PFSK-1 (cell line): ENCODE measurements around the gene CCDC197.

Source experiments
- FOXP2 ChIP-seq: optimal IDR thresholded peaks from 2 replicates; pipeline ENCODE3; 2011; ENCODE audit warnings: borderline replicate concordance, control low read depth, inconsistent platforms; ENCODE audit not compliant: insufficient read depth; ENCODE audit errors: extremely low read length, extremely low read depth
- POLR2AphosphoS5 ChIP-seq: IDR thresholded peaks from 2 replicates; pipeline ENCODE4 v1.6.1; 2012; ENCODE audit warnings: low read depth, mild to moderate bottlenecking, control low read depth, low read length, moderate library complexity
- REST ChIP-seq, 2 experiments: IDR thresholded peaks; 2 replicates each; pipeline versions ENCODE4 v1.6.1 to v1.8.0; 2011 to 2012; ENCODE audit warnings: low read depth in 2 of 2, low read length in 2 of 2, control low read depth in 1 of 2, inconsistent platforms in 1 of 2, mild to moderate bottlenecking in 1 of 2, moderate library complexity in 1 of 2; ENCODE audit not compliant: insufficient read depth in 1 of 2
- SIN3A ChIP-seq: IDR thresholded peaks from 2 replicates; pipeline ENCODE4 v1.6.1; 2012; ENCODE audit warnings: mild to moderate bottlenecking, low read length, moderate library complexity, borderline replicate concordance; ENCODE audit not compliant: insufficient read depth
- TAF1 ChIP-seq: IDR thresholded peaks from 2 replicates; pipeline ENCODE4 v1.6.1; 2012; ENCODE audit warnings: low read length, control low read depth, borderline replicate concordance; ENCODE audit not compliant: insufficient read depth

CCDC197 gene

DNA sequence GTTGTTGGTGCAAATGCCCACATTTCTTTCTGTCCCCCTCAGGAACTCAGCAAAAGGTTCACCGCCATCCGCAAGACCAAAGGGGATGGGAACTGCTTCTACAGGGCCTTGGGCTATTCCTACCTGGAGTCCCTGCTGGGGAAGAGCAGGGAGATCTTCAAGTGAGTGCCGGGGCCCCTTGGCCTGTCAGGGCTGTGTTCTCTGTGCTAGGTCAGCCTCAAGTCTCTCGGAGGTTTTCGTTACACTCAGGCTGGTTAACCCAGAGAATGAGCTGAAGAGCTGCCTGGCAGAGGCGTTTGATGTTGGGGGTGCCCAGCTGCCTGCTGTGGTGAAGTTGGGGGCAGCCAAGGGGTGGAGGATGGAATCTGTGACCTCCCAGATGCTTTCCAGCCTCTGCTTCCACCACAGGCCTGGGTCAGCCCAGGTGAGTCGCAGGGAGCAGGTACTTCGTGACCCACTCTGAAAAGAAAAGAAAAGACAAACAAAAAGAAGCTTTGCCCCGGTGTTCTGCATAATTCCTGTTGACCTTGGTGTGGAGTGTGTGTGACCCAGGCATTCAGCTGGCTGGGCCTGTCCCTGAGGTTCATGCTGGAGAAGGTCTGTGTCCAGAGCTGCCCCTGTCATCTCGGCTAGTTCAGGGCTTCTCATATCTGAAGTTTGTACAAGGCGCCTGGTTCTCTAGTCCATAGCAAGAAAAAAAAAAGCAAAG lies 42.0 kb downstream of the CCDC197 start:
- TF ChIP-seq FOXP2 = no peak
- TF ChIP-seq POLR2AphosphoS5 = no peak
- TF ChIP-seq REST (IDR thresholded peaks at IDR 0.05; ENCODE audit: insufficient read depth in 1 of 2, low read depth in 2 of 2, low read length in 2 of 2) = no peak
- TF ChIP-seq TAF1 = no peak
- no peak for TF ChIP-seq SIN3A

DNA sequence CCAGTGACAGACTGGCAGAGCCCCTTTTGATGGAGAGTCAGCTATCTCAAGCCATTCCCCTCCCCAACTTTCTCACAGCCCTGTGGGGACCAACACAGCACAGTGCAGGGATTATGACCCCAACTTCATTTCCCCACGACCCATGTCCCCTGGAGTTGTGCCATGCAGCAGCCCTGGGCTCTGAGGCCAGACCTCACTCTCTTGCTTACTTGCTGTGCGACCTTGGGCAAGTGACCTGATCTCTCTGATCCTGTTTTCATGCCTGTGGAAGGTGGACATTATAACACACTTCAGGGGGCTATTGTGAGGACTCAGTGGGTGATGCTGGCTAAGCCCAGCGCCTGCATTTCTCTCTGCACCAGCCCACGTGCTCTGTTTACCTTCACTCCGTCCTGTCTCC lies 43.1 kb downstream of the CCDC197 start:
- no peak for TF ChIP-seq REST (IDR thresholded peaks at IDR 0.05; ENCODE audit: insufficient read depth in 1 of 2, low read depth in 2 of 2, low read length in 2 of 2)
- TF ChIP-seq TAF1 = no peak
- TF ChIP-seq POLR2AphosphoS5 = no peak

- TF ChIP-seq TAF1 (no peak), REST (IDR thresholded peaks at IDR 0.05; ENCODE audit: insufficient read depth in 1 of 2, low read depth in 2 of 2, low read length in 2 of 2) (no peak), FOXP2 (no peak), POLR2AphosphoS5 (no peak), SIN3A (no peak)
Observed at GRCh38 chr14:94040796-94041195, 43.7 kb downstream of the CCDC197 start.

- no peak for TF ChIP-seq SIN3A
- no peak for TF ChIP-seq FOXP2
Observed at GRCh38 chr14:94041551-94042346, 44.6 kb downstream of the CCDC197 start.

GRCh38 chr14:94042433-94043091 lies 45.5 kb downstream of the CCDC197 start:
- TF ChIP-seq TAF1 = no peak
- no peak for TF ChIP-seq REST (IDR thresholded peaks at IDR 0.05; ENCODE audit: insufficient read depth in 1 of 2, low read depth in 2 of 2, low read length in 2 of 2)
- TF ChIP-seq SIN3A = no peak
- TF ChIP-seq FOXP2 = no peak
- TF ChIP-seq POLR2AphosphoS5 = no peak
